Testis (tissue), 3 donors: ENCODE data around the gene RGS8. TPM values are rescaled to one million over a fixed set of nuclear protein-coding genes. Genes with fewer than 3 reads are reported as not detected.

Source experiments
- DNase-seq: peaks from one replicate; pipeline ENCODE4 v3.0.0-alpha.2; 2019
- H3K27ac ChIP-seq, 2 donors: fragments of 200-600 bp; sonication (generic); one replicate each; pipeline ENCODE4 v1.5.1; 2019
- H3K27me3 ChIP-seq: fragments of 200-600 bp; sonication (generic); one replicate; pipeline ENCODE4 v1.5.1; 2019
- H3K36me3 ChIP-seq: fragments of 200-600 bp; sonication (generic); one replicate; pipeline ENCODE4 v1.5.1; 2017; ENCODE audit warnings: low read depth; ENCODE audit errors: missing control alignments
- H3K4me1 ChIP-seq: fragments of 200-600 bp; sonication (generic); one replicate; pipeline ENCODE4 v1.5.1; 2019
- H3K4me3 ChIP-seq, 2 donors: fragments of 200-600 bp; sonication (generic); one replicate each; pipeline ENCODE4 v1.5.1; 2017 to 2019
- H3K9me3 ChIP-seq: fragments of 200-600 bp; sonication (generic); one replicate; pipeline ENCODE4 v1.5.1; 2017
- CTCF ChIP-seq, 3 experiments: fragments of 450-650 bp in 2 of 3; fragments of 200-600 bp in 1 of 3; sonication (generic) in 1 of 3; IDR thresholded peaks; one replicate each; pipeline ENCODE4 v1.5.1; 2016 to 2019; ENCODE audit warnings: antibody characterized with exemption in 3 of 3, mild to moderate bottlenecking in 2 of 3, moderate library complexity in 1 of 3
- POLR2A ChIP-seq: fragments of 450-650 bp; IDR thresholded peaks from one replicate; pipeline ENCODE4 v1.6.1; 2017; ENCODE audit warnings: antibody characterized with exemption, mild to moderate bottlenecking, moderate library complexity
- WGBS, 2 donors: methylation state at CpG; one replicate each; pipeline ENCODE4 v1.1.5; 2018; 5-methylcytosine and 5-hydroxymethylcytosine counted together
- intact Hi-C: fragments of 100-400 bp; cut with DNase I; formaldehyde crosslinking; loops from one replicate; pipeline ENCODE4 v1.15.1; 2023; ENCODE audit warnings: low total_unique reads
- polyA plus RNA-seq: library from polyadenylated mRNA; stranded (reverse); fragments of 350-450 nt; fragmentation: Illumina TruSeq; extraction: RNeasy Lipid Tissue Mini Kit (QIAGEN cat#74804); gene quantifications from one replicate; pipeline ENCODE4 v1.2.3, GENCODE V29; 2014; ENCODE audit warnings: low read depth, low replicate concordance; ENCODE audit not compliant: insufficient read depth
- total RNA-seq, 2 donors: library from RNA; depleted of rRNA; stranded (reverse); fragments of >200 nt; gene quantifications; one replicate each; pipeline ENCODE4 v1.2.3, GENCODE V29; 2016

The RGS8 gene
- total and polyA plus RNA-seq, 3 donors from 2014 or later = 2.4 to 3.1 (median 2.5) TPM

DNA sequence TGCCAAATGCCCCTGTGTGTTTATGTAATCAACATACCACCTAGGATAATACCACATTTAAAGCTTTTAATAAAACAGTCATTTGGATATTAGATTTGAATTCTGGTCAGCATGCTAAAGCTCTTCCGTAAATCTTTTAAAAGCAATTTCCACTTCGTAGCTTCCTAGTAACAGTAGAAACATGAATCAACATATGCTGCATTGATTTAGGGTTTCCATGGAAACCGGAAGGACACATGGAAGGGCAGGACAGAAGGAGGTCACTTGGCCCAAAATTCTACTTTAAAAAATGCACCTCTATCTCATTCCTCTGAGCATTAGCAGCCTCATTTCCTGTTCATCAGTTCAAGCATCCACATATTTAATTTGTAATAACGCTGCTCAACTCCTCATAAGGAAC, 8.1 kb downstream of the RGS8 start:
- no peak for TF ChIP-seq CTCF (IDR thresholded peaks at IDR 0.05)
- TF ChIP-seq POLR2A = no peak
- 79 to 82% methylated on average over 4 of the region's 4 CpGs for WGBS, 2 donors
- Histone ChIP-seq H3K27ac (no peak overlapping the region), H3K9me3 (no peaks in the 10 kb centered on the region), H3K4me1 (peaks cover 4% of the 10 kb centered on the region), H3K4me3 (no peak overlapping the region), H3K27me3 (no peaks in the 10 kb centered on the region), H3K36me3 (no peaks in the 10 kb centered on the region)
- intact Hi-C loops = no loop called here
- no peak for DNase-seq

- TF ChIP-seq CTCF (IDR thresholded peaks at IDR 0.05) (no peak), POLR2A (no peak)
- Histone ChIP-seq H3K27ac (peak overlapping the region in 1 of 2 donors; percentile 10), H3K27me3 (no peaks in the 10 kb centered on the region), H3K36me3 (no peaks in the 10 kb centered on the region), H3K4me1 (peaks cover 4% of the 10 kb centered on the region), H3K9me3 (no peaks in the 10 kb centered on the region), H3K4me3 (no peak overlapping the region)
- intact Hi-C loops = no loop called here
- peak; percentile 52 for DNase-seq
- 48 to 52% methylated on average over 8 of the region's 8 CpGs for WGBS, 2 donors
Observed at GRCh38 chr1:182674346-182675246, 9.8 kb downstream of the RGS8 start.

DNA sequence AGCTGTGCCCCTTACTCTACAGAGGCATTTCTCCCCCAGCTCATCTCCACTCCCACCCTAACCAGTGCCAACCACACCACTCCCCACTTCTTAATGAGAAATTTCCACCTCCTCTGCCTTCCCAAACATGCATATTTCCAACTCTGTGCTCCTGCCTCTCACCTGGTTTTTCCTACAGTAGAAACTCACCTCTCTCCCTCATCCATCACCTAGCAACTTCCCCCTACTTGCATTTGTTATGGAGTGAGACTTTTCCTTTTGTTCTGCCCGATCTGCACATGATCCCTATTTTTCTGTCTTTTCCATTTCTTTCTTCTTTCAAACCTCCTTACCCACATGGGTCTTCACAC, 11.9 kb downstream of the RGS8 start:
- peaks cover 4% of the 10 kb centered on the region for H3K4me1 ChIP-seq
- intact Hi-C loops = no loop called here
- no peak for DNase-seq
- no peaks in the 10 kb centered on the region for H3K27me3 ChIP-seq
- no peak for TF ChIP-seq CTCF (IDR thresholded peaks at IDR 0.05)
- TF ChIP-seq POLR2A = no peak
- WGBS, 2 donors = 73 to 94% methylated on average over 1 of the region's 1 CpG
- H3K4me3 ChIP-seq = no peak overlapping the region
- H3K9me3 ChIP-seq = no peaks in the 10 kb centered on the region
- no peak overlapping the region for H3K27ac ChIP-seq
- no peaks in the 10 kb centered on the region for H3K36me3 ChIP-seq

- Histone ChIP-seq H3K4me1 (peaks cover 4% of the 10 kb centered on the region), H3K36me3 (no peaks in the 10 kb centered on the region), H3K4me3 (no peak overlapping the region), H3K27ac (no peak overlapping the region), H3K9me3 (no peaks in the 10 kb centered on the region), H3K27me3 (no peaks in the 10 kb centered on the region)
- no peak for TF ChIP-seq CTCF (IDR thresholded peaks at IDR 0.05)
- no peak for TF ChIP-seq POLR2A
- no peak for DNase-seq
- intact Hi-C loops = no loop called here
- WGBS, 2 donors = 66 to 90% methylated on average over 3 to 11 of the region's 12 CpGs
Observed at GRCh38 chr1:182671750-182672486, 12.5 kb downstream of the RGS8 start.
